B cell (primary cell): ENCODE data around the gene FAF2.

ENCODE experiments used
- EZH2 ChIP-seq: IDR thresholded peaks from 2 replicates; pipeline ENCODE4 v1.6.1; 2012; ENCODE audit warnings: borderline replicate concordance, low read depth, mild to moderate bottlenecking, moderate library complexity, low read length; ENCODE audit not compliant: insufficient read depth, poor library complexity, severe bottlenecking
- TF ChIP-seq, protein P1 (sequence below): fragments of 200-600 bp; IDR thresholded peaks from one replicate; pipeline ENCODE4 v1.8.0; 2022; ENCODE audit warnings: antibody characterized with exemption, mild to moderate bottlenecking

- TF ChIP-seq, protein P1, sequence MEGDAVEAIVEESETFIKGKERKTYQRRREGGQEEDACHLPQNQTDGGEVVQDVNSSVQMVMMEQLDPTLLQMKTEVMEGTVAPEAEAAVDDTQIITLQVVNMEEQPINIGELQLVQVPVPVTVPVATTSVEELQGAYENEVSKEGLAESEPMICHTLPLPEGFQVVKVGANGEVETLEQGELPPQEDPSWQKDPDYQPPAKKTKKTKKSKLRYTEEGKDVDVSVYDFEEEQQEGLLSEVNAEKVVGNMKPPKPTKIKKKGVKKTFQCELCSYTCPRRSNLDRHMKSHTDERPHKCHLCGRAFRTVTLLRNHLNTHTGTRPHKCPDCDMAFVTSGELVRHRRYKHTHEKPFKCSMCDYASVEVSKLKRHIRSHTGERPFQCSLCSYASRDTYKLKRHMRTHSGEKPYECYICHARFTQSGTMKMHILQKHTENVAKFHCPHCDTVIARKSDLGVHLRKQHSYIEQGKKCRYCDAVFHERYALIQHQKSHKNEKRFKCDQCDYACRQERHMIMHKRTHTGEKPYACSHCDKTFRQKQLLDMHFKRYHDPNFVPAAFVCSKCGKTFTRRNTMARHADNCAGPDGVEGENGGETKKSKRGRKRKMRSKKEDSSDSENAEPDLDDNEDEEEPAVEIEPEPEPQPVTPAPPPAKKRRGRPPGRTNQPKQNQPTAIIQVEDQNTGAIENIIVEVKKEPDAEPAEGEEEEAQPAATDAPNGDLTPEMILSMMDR: no peak
- TF ChIP-seq EZH2: no peak
These were observed 83.8 kb downstream of the FAF2 start for GRCh38 chr5:176531902-176532493.
